Adipose tissue (tissue), 3 donors: ENCODE results near the gene AHSG. TPM values are rescaled to one million over a fixed set of nuclear protein-coding genes. Genes with fewer than 3 reads are reported as not detected.

Experiments
- H3K27ac ChIP-seq: one replicate; pipeline ENCODE4 v1.5.1; 2013; ENCODE audit warnings: low read depth, low read length
- WGBS, 3 donors: extraction: QIAGEN DNeasy Blood & Tissue Kit; methylation state at CpG; one replicate each; pipeline ENCODE4 v1.1.7; 2013; 5-methylcytosine and 5-hydroxymethylcytosine counted together
- polyA plus RNA-seq, 3 donors: library from polyadenylated mRNA; stranded (reverse); fragments of 200-250 nt; gene quantifications; one replicate each; pipeline ENCODE4 v1.2.3, GENCODE V29; 2013
- donor health status: healthy with polysubstance abuse.
- donor health status: Bipolar disorder and iron deficiency.
- donor health status: healthy.

The AHSG gene
- polyA plus RNA-seq, 3 donors: 0.06 TPM; not detected in 2

DNA sequence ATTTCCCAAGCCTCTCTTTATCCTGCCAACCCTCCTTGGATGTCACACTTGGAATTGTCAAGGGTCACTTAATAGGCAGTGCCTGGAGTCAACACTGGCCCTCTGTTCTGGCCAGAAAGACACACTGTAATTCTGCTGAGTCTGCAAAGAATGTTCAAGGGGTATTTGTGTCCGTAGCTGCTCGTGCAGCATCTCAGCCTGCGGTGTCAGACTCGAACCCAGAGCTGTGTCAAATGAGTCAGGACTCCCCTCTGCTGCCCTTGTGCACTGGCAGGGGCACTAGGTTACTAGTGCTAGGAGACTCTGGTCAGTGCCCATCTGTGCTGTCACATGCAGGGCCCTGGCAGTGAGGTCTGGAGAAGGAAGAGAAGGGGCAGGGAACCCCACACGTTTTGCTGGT is 795 bp upstream of the AHSG start:
- H3K27ac ChIP-seq: no peak overlapping the region

DNA sequence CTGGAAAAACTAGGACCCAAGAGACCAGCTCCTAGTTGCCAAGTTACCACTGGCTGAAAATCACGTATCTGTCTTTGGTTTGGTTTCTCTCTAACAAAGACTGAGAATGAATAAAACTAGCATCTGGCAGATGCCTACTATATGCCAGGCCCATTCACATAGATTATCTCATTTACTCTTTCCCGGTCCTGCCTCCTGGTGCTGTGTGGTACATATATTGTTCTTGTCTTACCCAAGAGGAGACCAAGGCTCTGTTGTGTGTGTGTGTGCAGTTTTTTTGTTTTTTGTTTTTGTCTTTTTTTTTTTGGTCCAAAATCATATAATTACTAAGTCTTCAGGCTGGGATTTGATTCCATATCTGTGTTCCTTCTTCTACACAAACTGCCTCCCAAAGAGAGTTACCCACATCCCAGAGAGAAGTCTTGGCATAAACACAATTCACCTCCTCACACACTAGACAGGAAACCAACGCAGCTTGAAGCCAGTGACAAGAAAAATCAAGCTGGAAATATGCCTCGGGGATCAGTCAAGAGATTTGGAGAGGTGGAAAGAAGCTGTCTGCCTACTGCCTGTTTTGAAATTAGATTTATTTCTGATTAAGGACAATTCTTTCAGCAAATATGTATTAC is 891 bp downstream of the AHSG start:
- WGBS, 3 donors: 39 to 54% (median 52%) methylated on average over 4 of the region's 4 CpGs
- H3K27ac ChIP-seq: no peak overlapping the region

More for the DNA sequence above, 795 bp upstream of the AHSG start:
- WGBS, 3 donors: 68 to 77% (median 68%) methylated on average over 5 of the region's 5 CpGs

DNA sequence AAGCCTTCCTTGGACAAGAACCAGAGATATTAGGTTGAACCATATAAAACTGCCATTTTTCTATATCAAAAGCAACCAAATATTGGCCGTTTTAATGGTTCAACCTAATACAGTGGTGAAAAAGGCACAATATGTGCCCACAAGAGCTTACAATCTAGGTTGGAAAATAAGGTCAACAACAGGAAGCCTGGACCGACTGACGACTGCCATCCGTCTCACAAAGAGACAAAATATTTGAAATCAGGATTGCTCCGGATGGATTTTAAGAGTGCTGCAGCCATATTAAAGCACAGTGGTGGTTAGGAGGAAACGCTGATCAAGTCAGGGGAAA is 1.4 kb downstream of the AHSG start:
- WGBS, 3 donors: 40 to 49% (median 46%) methylated on average over 6 of the region's 6 CpGs

DNA sequence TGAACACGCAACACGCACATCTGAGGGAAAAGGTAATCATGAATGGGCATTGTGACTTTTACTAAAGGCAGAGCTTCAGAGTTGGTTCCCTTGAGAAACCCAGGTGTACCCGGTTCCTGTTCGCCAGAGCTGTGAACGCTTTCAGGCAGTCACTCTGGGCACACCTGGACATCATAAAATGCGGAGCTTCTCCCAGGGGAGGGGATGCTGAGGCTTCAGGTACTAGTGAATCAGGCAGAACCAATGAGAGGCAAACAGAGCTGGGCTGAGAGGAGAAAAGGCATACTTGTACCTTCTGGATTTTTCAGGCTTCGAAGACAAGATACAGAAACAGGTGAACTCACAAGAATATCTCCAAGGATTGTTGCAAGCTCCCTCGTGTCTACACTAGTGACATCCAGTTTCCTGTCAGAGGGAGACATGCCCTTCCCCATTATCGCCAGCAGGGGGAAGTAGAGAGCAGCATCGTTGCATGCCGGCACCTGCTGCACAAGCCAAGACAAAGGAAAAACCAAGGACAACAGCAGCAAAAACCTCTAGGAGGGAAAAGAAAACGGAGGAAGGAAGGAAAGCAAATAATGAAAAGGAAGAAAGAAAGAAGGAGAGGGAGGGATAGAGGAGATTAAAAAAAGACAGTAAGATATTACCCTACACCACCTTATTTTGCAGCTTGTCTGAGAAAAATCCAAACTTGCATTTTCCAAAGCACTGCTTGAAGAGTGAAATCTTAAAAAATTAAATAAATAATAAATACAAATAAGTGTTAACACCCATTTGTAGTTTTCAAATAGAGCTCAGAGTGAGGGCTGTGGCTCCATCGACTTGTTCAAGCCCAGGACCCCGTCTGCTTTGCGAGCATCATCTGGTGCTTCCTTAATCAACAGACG is 2.0 kb downstream of the AHSG start:
- no peak overlapping the region for H3K27ac ChIP-seq
- WGBS, 3 donors: 26 to 31% (median 29%) methylated on average over 16 of the region's 16 CpGs

More for the DNA sequence above, 1.4 kb downstream of the AHSG start:
- no peak overlapping the region for H3K27ac ChIP-seq

DNA sequence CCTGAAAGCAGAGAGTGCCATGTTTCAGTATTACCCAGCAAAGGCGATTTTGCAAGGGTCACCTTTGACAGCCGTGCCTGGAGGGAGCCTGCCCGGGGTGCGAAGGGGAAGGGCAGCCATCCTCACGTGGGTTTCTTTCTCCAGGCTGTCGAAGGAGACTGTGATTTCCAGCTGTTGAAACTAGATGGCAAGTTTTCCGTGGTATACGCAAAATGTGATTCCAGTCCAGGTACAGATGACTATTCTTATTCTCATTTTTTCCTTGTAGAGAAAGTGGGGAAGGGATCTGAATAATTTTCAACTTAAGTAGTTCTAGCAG is 3.4 kb downstream of the AHSG start:
- no peak overlapping the region for H3K27ac ChIP-seq
- 84 to 86% (median 85%) methylated on average over 8 of the region's 8 CpGs for WGBS, 3 donors

DNA sequence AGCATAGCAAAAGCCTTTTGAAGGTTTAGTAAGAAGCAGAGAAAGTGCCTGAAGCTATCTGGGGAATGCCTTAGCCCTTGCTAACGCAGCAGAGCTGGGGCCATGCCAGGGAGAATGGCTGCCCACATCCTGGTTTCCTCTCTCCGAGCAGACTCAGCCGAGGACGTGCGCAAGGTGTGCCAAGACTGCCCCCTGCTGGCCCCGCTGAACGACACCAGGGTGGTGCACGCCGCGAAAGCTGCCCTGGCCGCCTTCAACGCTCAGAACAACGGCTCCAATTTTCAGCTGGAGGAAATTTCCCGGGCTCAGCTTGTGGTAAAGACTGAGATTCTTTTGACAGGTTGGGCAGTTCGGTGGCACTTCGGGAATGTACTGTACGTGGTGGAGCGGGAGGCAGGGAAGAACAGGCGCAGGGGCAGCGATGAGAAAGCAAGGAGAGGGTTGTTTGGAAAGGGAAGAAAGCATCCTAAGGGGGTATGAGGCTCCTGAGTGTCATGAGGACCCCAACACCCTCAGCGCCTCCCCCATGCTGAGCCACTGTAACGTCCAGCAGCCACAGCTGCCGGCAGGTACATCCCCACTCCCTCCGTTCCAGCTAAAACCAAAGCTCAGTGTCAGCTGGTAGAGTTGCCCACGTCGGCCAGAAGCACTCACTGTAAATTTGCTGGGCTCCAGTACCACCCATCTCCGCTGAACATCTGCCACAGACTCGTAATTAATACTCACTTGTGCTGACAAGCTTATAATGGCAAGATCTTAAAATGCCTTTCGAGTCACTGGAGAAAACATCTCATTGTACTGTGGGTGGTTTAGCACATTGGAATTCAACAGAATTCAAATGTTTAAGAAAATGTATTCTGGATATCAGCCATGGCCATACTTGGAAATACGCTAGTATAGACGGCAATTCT is 4.4 kb downstream of the AHSG start:
- H3K27ac ChIP-seq: no peak overlapping the region
- 16 to 20% (median 18%) methylated on average over 31 of the region's 31 CpGs for WGBS, 3 donors

DNA sequence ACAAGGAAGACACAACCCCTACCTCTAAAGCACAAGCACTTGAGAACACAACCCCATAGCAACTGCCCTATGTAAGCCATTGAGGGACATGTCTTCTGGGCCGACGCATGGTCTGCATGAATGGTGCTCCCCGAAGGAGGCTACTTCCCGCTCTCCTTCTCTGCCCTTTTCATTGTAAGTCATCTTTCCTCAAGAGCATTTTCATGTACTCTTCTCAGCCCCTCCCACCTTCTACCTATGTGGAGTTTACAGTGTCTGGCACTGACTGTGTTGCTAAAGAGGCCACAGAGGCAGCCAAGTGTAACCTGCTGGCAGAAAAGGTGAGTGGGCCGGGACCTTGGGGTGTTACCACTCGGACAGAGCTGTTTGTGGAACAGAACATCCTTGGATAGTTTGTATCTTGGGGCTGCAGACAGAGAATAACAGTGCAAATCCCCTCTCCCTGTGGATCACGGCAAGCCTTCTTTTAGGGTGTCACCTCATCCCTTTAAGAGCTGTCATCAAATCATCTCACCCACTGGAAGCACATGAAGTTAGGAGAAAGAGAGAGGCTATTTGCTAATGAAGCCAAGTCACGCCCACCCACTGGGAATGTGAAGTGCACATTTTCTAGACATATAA is 5.6 kb downstream of the AHSG start:
- H3K27ac ChIP-seq: no peak overlapping the region
- 80 to 90% (median 86%) methylated on average over 8 of the region's 8 CpGs for WGBS, 3 donors

DNA sequence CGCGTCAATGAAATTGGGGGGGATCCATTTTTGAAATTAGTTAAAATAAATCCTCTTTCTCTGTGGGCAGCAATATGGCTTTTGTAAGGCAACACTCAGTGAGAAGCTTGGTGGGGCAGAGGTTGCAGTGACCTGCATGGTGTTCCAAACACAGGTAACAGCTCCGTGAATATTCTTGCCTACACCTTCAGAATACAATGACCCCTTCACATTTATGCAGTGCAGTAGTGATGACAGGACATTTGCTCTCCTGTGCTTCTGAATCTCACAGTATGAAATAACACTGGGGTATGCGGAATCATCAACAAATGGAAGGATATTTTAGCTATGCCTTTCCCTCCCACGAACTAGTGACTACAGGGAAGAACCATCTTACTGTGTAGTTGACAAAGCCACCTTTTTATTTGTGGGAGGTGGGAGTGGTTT is 6.9 kb downstream of the AHSG start:
- 87 to 93% (median 90%) methylated on average over 5 of the region's 5 CpGs for WGBS, 3 donors
- no peak overlapping the region for H3K27ac ChIP-seq

DNA sequence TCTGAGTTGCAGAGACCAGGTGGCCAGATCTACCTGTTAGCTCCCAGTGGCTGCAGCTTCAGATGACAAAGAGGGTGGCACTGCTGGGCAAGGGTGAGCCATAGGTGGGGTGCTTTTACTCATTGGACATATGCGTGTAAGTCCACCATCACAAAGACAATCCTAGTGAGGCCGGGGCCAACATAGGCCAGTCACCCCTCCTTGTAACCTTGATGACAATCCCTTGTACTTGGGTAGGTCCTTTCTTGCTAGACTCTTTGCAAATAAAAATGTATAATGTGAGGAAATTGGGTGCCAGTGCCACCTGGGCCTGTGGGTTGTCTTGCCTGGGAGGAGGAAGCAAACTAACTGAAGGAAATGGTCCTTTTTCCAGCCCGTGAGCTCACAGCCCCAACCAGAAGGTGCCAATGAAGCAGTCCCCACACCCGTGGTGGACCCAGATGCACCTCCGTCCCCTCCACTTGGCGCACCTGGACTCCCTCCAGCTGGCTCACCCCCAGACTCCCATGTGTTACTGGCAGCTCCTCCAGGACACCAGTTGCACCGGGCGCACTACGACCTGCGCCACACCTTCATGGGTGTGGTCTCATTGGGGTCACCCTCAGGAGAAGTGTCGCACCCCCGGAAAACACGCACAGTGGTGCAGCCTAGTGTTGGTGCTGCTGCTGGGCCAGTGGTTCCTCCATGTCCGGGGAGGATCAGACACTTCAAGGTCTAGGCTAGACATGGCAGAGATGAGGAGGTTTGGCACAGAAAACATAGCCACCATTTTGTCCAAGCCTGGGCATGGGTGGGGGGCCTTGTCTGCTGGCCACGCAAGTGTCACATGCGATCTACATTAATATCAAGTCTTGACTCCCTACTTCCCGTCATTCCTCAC is 7.6 kb downstream of the AHSG start:
- H3K27ac ChIP-seq: no peak overlapping the region
- WGBS, 3 donors: 85 to 88% (median 86%) methylated on average over 17 of the region's 17 CpGs

DNA sequence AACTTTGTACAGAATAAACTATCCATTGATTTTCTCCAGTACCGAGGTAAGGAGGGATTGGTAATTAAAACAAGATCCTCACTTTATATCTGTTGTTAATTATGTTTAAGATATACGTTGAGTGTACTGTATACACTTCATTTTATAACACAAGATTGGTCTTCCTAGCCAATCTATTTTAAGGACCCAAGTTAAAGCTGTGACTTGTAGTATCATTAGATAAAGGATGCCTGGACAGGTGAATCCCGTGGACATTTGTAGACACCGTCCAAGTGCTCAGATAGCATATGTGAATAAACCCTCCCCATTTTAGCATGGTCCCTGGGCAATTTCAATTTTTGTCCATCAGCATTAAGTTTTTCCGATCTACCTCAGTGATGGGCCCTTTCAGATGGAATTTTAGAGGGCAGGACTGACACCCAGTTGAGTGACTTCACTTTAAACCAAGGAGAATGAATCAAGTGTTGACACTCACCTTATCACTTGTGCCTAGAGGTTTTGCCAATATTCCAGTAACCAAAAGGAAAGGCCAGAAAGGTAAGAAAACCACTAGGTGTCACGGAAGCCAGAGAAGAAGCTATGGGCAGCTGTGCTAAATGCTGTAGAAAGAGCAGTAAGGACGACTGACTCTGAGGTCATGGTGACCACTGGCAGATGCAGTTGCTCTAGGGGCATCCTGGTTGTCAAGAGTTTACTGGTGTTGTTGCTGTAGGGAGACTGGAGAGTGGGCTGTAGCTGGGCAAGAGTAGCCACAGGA is 9.2 kb downstream of the AHSG start:
- no peak overlapping the region for H3K27ac ChIP-seq
- 77 to 82% (median 79%) methylated on average over 7 of the region's 7 CpGs for WGBS, 3 donors

DNA sequence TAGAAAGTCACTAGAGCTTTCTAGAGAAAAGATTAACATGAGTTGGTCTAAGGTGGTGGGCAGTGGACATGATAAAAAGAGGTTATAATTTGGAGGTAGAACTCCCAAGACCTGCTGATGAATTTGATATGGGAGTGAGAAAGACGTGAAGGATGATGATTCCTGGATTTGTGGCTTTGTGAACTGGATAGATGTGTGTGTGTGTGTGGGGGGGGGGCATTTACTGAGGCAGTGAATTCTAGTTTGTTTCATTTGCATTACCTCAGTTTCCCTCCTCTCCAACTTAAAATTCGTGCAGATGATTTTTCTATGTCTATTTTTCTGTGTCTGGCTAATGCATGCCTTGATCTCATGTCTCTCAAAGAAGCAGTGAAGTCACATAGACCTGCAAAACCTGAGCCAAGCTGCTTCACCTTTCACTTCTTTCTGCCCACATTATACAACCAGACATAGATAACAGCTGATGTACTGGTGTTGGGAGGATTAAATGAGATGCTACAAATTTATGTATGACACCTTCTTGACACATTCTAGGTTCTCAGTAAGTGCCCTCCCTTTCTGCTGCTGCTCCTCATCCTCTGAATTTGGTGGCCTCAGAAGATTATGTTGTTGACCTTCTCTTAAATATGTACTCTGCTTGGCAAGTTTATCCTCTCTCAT is 9.9 kb downstream of the AHSG start:
- H3K27ac ChIP-seq: no peak overlapping the region
- 43 to 61% (median 48%) methylated on average over 2 of the region's 2 CpGs for WGBS, 3 donors

DNA sequence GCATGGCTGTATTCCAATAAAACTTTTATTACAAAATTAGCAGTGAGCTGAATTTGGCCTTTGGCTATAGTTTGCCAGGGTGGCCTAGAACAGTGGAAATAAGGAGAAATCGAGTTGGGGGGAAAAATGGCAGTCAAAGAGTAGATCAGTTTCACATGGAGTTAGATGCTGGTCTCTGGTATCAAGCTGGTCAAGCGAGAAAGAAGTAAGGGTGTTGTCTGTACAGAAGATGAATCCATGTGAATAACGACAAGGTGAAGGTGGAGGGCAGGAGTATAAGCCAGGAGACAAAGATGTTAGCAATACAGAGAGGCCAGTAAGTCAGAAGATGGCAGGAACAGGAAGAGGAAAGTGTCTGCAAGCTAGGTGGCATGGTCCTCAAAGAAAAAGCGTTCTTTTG is 11.7 kb downstream of the AHSG start:
- WGBS, 3 donors: 71 to 84% (median 81%) methylated on average over 4 of the region's 4 CpGs
- no peak overlapping the region for H3K27ac ChIP-seq

DNA sequence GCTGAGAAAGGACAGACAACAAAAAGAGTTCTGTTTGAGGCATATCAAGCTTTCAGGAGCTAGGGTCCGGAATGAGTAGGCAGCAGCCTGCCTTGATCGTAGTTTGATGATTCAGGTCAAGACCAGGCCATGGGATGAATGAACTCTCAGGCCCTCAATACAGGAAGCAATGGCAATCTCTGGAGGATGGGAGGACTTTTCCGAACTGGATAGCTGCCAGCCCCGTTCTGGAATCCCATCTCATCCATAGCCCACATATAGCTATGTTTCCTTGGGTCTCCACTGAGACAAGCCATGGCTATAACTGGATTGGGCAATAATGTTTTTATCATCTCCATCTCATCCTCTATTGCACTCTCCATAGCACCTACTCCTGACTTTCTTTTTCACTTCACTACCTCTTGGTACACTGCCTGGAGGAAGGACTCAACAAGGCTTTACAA is 12.8 kb downstream of the AHSG start:
- 63 to 77% (median 67%) methylated on average over 4 of the region's 4 CpGs for WGBS, 3 donors
- no peak overlapping the region for H3K27ac ChIP-seq

DNA sequence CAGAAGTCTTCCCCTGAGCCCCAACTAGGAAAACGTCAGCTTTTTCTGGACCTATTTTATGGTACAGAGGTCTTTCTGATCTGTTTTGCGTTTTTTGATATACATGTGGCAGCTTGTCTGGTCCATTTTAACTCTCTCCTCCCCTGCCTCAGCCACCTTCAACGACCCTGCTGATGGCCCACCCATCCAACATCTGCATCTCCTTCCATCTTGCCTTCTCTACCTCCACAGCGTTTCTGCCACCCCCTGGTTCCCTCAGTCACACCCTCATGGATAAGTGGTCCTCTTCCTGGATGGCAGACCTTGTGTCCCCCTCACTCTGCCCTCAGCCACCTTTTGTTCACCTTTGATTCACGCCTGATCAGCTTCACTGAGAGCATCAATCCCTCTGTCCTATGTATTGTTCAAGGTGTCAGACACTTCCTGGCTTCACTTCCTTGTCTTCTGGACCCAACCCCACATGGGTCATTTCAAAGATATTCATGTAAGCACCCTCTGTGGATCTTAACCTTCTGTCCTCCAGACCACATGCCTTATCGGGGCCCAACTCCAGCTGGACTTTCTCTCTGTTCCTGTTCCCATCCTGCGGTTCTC is 13.5 kb downstream of the AHSG start:
- 57 to 65% (median 64%) methylated on average over 7 of the region's 7 CpGs for WGBS, 3 donors
- no peak overlapping the region for H3K27ac ChIP-seq

DNA sequence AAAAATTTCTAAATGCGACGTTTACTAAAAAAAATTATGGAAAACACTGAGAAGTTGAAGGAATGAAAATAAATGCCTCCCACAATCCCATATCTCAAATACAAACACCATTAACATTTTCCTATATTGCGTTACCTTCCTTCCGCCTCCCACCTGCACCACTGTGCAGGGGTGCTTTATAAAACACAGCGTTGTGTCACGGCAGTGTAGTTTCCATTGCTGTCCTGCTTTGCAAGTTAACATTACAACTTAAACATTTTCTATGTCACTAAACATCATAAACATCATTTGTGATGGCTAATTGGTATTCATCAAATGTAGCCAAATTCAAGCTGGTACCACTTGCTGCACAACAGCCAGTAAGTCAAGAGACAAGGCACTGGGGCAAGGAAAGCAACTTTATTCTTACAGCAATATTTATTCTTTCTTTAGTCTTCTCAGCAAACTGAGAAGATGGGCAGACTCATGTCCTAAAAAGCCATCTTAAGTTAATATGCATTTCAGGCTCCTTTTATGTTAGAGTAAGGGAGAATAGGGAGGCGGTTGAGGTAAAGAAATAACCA is 15.1 kb downstream of the AHSG start:
- H3K27ac ChIP-seq: no peak overlapping the region
- 82 to 94% (median 92%) methylated on average over 7 of the region's 7 CpGs for WGBS, 3 donors

DNA sequence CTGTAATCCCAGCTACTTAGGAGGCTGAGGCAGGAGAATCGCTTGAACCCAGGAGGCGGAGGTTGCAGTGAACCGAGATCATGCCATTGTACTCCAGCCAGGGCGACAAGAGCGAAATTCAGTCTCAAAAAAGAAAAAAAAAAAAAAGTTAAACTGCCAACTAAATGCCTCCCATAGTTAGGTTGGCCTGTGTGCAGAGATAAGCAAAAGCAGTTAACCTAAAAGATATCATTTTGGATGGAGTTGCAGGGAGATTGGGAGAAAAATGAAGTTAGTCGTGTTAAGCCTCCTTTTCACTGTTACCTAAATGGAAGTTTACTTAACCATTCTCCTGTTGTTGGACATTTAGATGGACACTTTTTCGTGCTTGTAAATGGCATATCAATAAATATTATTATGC is 15.9 kb downstream of the AHSG start:
- WGBS, 3 donors: 78 to 86% (median 78%) methylated on average over 7 of the region's 7 CpGs
- H3K27ac ChIP-seq: no peak overlapping the region
